ENCODE results near the gene PTCD2. TPM values are rescaled to one million over a fixed set of nuclear protein-coding genes. Genes with fewer than 3 reads are reported as not detected.

PTCD2 gene
- total and polyA plus RNA-seq, 2 of the 8 experiments (the other 6 are each of a cell fraction or from before 2014, with no cell fraction given), result 7.3 to 15.4 TPM

DNA sequence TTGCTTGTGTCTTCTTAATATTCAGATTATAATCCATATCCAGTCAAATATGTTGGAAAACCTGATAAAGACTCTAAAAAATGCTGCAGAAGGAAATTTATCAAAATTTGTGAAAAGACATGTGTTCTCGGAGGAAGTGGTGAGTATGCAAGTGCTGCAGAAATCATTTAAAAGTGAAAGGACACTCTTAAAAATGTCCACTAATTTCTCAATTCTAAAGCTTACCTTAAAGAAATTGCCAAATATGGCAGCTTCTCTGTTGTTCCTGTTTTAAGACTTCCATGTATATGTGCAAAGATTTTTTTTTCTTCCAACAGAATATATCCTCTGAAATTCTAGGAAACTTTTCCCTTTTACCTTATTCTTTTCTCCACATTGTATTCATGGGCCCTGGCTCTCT lies 32.4 kb downstream of the PTCD2 start:
- Histone ChIP-seq H3K4ac (replicated peaks; ENCODE audit: insufficient read length, low read depth, low read length) (no peak overlapping the region), H4K20me1 (replicated peaks in 1 of 2; ENCODE audit: control insufficient read depth in 1 of 2, insufficient read depth in 2 of 2, low read length in 2 of 2) (no peaks in the 10 kb centered on the region), H2BK5ac (ENCODE audit: low read depth, low read length) (no peak overlapping the region), H3K9ac (replicated peaks in 1 of 4; ENCODE audit: extremely low read depth in 1 of 4, low read depth in 3 of 4, low read length in 3 of 4) (no peak overlapping the region), H3K36me3 (ENCODE audit: control insufficient read depth in 2 of 4, insufficient read depth in 4 of 4, low read length in 3 of 4) (no peaks in the 10 kb centered on the region), H3K27ac (ENCODE audit: low read depth, low read length) (no peak overlapping the region), H2BK120ac (replicated peaks; ENCODE audit: low read depth, low read length) (no peak overlapping the region), H3K23me2 (ENCODE audit: low read depth, low read length) (no peaks in the 10 kb centered on the region), H2BK12ac (ENCODE audit: low read depth, low read length) (no peak overlapping the region), H2AFZ (ENCODE audit: low read length) (no peak overlapping the region), H3K9me3 (ENCODE audit: insufficient read depth in 2 of 2, low read depth in 1 of 2, low read length in 1 of 2) (no peaks in the 10 kb centered on the region), H2BK15ac (ENCODE audit: low read length) (no peak overlapping the region), H3K27me3 (replicated peaks in 1 of 4; ENCODE audit: control insufficient read depth in 3 of 4, extremely low read depth in 1 of 4, insufficient read depth in 3 of 4, low read length in 3 of 4) (no peaks in the 10 kb centered on the region), H3K79me2 (ENCODE audit: control insufficient read depth in 1 of 2, insufficient read depth in 2 of 2, low read length in 2 of 2) (no peaks in the 10 kb centered on the region), H2BK20ac (ENCODE audit: low read length) (no peak overlapping the region), H3K4me2 (ENCODE audit: insufficient read depth in 1 of 2, low read depth in 2 of 2, low read length in 2 of 2) (no peak overlapping the region), H4K91ac (replicated peaks; ENCODE audit: insufficient read length, low read length) (no peak overlapping the region), H3K23ac (ENCODE audit: insufficient read length) (no peak overlapping the region), H3K14ac (ENCODE audit: insufficient read length) (no peak overlapping the region), H3K79me1 (ENCODE audit: low read depth, low read length) (no peaks in the 10 kb centered on the region), H3K4me1 (replicated peaks in 1 of 4; ENCODE audit: control insufficient read depth in 3 of 4, insufficient read depth in 4 of 4, low read length in 3 of 4) (no peaks in the 10 kb centered on the region), H3K4me3 (ENCODE audit: extremely low read depth in 1 of 4, insufficient read depth in 2 of 4, low read depth in 3 of 4, low read length in 4 of 4) (no peak overlapping the region), H2AK5ac (ENCODE audit: low read depth, low read length) (no peak overlapping the region), H4K5ac (ENCODE audit: insufficient read length, low read depth, low read length) (no peak overlapping the region), H3K18ac (ENCODE audit: extremely low read depth, low read length) (no peak overlapping the region), H4K8ac (ENCODE audit: extremely low read depth, insufficient read depth, low read length) (no peak overlapping the region), H3K56ac (replicated peaks; ENCODE audit: insufficient read length, low read depth, low read length) (no peak overlapping the region)
- no peak for TF ChIP-seq SP1 (IDR thresholded peaks at IDR 0.05; ENCODE audit: low read depth, low read length)
- TF ChIP-seq BRCA1 (IDR thresholded peaks at IDR 0.05; ENCODE audit: low read depth, low read length), result no peak
- TF ChIP-seq CREB1 (IDR thresholded peaks at IDR 0.05), result no peak
- no peak for TF ChIP-seq SIRT6 (IDR thresholded peaks at IDR 0.05; ENCODE audit: low read length)
- TF ChIP-seq YY1 (IDR thresholded peaks at IDR 0.05; ENCODE audit: low read depth, low read length), result no peak
- no peak for TF ChIP-seq HDAC6 (IDR thresholded peaks at IDR 0.05; ENCODE audit: low read depth, low read length)
- no peak for TF ChIP-seq NANOG (IDR thresholded peaks at IDR 0.05; ENCODE audit: insufficient read depth, low read depth, low read length, poor library complexity, severe bottlenecking)
- TF ChIP-seq SUZ12 (IDR thresholded peaks at IDR 0.05; ENCODE audit: low read length), result no peak
- no peak for TF ChIP-seq POLR2AphosphoS5 (IDR thresholded peaks at IDR 0.05; ENCODE audit: low read depth, low read length)
- TF ChIP-seq POU5F1 (IDR thresholded peaks at IDR 0.05; ENCODE audit: low read depth, low read length), result no peak
- TF ChIP-seq MAFK (IDR thresholded peaks at IDR 0.05; ENCODE audit: low read depth, low read length), result no peak
- TF ChIP-seq KDM5A (IDR thresholded peaks at IDR 0.05; ENCODE audit: low read length), result no peak
- TF ChIP-seq USF2 (IDR thresholded peaks at IDR 0.05; ENCODE audit: low read length), result no peak
- no peak for TF ChIP-seq HDAC2 (IDR thresholded peaks at IDR 0.05; ENCODE audit: borderline replicate concordance in 1 of 2, low read depth in 2 of 2, low read length in 2 of 2)
- no peak for TF ChIP-seq GTF2F1 (IDR thresholded peaks at IDR 0.05; ENCODE audit: borderline replicate concordance, low read depth, low read length)
- DNase-seq (ENCODE audit: low read depth in 1 of 2, low spot score in 2 of 2), result no peak
- ChIA-PET CTCF (ENCODE audit: partially characterized antibody) (no interaction called here), POLR2A (ENCODE audit: partially characterized antibody) (no interaction called here)
- 96% methylated on average over 1 of the region's 1 CpG; no CpG with 5 or more reads in 1 of the 2 experiments for WGBS, 2 experiments (ENCODE audit: extremely low coverage in 1 of 2, insufficient coverage in 1 of 2, insufficient read length in 1 of 2, insufficient replicate concordance in 2 of 2, low coverage in 1 of 2, low lambda C conversion rate in 2 of 2, missing lambda C conversion rate in 1 of 2)
- no peak for FAIRE-seq

Data from H1 (cell line).